Activated T-cell treated with anti-CD3 and anti-CD28 coated beads, Interleukin-2, amount 50 U/mL, for 4 hours (primary cell): ENCODE results near the gene CACNA1C. TPM values are rescaled to one million over a fixed set of nuclear protein-coding genes. Genes with fewer than 3 reads are reported as not detected.
"Not testable (repeated sequence)": the region's sequence is repeated elsewhere in the genome, so short reads cannot be mapped to it uniquely, and the experiment has no call there.

Experiments used
- ATAC-seq, 2 donors: fragments of 200-7000 bp; cut with Tn5 transposase; one replicate each; pipeline ENCODE4 v1.10.0; 2021
- DNase-seq: peaks from one replicate; pipeline ENCODE4 v3.0.0-alpha.2; 2020
- H3K27me3 Mint-ChIP-seq: one replicate; pipeline ENCODE4 v1.8.0; 2021; ENCODE audit warnings: low read depth, mixed read lengths
- H3K36me3 Mint-ChIP-seq: one replicate; pipeline ENCODE4 v1.8.0; 2022; ENCODE audit warnings: mixed read lengths; ENCODE audit not compliant: insufficient read depth
- H3K4me1 Mint-ChIP-seq: one replicate; pipeline ENCODE4 v1.8.0; 2021; ENCODE audit warnings: low read depth, mixed read lengths
- H3K4me3 Mint-ChIP-seq: one replicate; pipeline ENCODE4 v1.8.0; 2021; ENCODE audit warnings: mild to moderate bottlenecking, moderate library complexity, mixed read lengths
- H3K9me3 Mint-ChIP-seq: one replicate; pipeline ENCODE4 v1.8.0; 2021; ENCODE audit warnings: mixed read lengths
- total RNA-seq, 3 donors: library from RNA; stranded (reverse); gene quantifications; one replicate each; pipeline ENCODE4 v1.2.1, GENCODE V29; 2021

CACNA1C gene
- total RNA-seq, 3 donors from 2014 or later, result 0.03 to 0.08 (median 0.03) TPM

DNA sequence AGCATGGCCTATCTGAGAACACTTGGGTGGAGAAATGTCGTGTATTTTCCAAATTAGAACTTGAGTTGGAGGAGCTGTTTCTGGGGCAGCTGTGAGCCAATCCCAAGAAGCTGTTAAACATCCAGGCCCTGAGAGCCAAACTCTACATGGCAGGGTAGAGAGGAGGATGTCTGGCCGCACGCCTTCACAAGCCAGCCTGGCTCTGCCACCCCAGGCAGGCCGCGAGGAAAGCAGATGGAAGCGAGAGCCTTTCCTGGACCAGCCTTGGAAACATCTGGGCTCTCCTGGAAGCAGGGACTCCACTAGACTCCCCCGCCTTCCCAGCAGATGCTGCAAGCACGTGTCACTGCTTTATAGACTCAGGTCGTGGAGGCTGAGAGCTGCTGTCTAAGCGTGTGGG, 429.2 kb downstream of the CACNA1C start:
- ATAC-seq (no peak), DNase-seq (no peak)
- no peaks in the 10 kb centered on the region for H3K36me3 Mint-ChIP-seq
- no peak overlapping the region for H3K4me3 Mint-ChIP-seq
- H3K4me1 Mint-ChIP-seq, result no peaks in the 10 kb centered on the region
- no peaks in the 10 kb centered on the region for H3K9me3 Mint-ChIP-seq
- peaks cover 4% of the 10 kb centered on the region for H3K27me3 Mint-ChIP-seq

DNA sequence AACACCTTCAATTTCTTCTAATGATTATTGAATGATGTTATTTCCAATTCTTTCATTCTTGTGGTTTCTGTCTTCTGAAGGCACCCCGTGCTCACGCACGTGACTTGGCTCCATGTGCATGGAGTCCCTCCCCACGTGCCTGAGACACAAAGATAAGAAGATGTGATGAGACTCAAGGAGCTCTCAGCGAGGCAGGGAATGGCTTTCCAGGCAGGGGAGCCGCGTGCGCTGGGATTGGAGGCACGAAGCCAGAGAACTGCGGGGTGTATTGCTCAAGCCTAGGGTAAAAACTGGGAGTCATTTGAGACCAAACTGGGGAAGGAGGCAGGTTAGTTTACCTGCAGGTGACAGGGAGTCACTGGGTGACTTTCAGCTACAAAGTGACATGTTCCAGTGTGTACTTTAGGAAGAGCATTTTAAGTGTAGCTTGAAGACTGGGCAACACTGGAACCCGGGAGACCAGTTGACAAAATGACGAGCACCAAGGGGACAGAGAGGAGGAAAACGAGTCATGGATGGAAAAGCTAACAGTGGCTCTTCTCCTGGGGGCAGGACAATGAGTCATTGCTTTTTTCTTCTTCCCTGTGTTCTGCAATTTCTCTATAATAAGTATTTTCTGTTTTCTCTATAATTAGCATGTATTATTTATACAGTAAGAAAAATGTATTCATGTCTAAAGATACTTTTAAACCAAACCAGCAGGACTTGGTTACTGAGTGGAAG, 430.3 kb downstream of the CACNA1C start:
- no peaks in the 10 kb centered on the region for H3K4me1 Mint-ChIP-seq
- H3K4me3 Mint-ChIP-seq, result no peak overlapping the region
- H3K9me3 Mint-ChIP-seq, result no peaks in the 10 kb centered on the region
- peaks cover 3% of the 10 kb centered on the region for H3K27me3 Mint-ChIP-seq
- DNase-seq (no peak), ATAC-seq (no peak)
- no peaks in the 10 kb centered on the region for H3K36me3 Mint-ChIP-seq

GRCh38 chr12:2483713-2484112, 430.9 kb downstream of the CACNA1C start:
- DNase-seq (no peak), ATAC-seq (no peak)
- peaks cover 3% of the 10 kb centered on the region for H3K27me3 Mint-ChIP-seq
- no peaks in the 10 kb centered on the region for H3K9me3 Mint-ChIP-seq
- H3K36me3 Mint-ChIP-seq, result no peaks in the 10 kb centered on the region
- no peak overlapping the region for H3K4me3 Mint-ChIP-seq
- H3K4me1 Mint-ChIP-seq, result no peaks in the 10 kb centered on the region

- Mint-ChIP-seq H3K4me3 (no peak overlapping the region), H3K9me3 (no peaks in the 10 kb centered on the region), H3K27me3 (peaks cover 3% of the 10 kb centered on the region), H3K36me3 (no peaks in the 10 kb centered on the region), H3K4me1 (no peaks in the 10 kb centered on the region)
- ATAC-seq (no peak), DNase-seq (no peak)
Observed at GRCh38 chr12:2484141-2484776, 431.5 kb downstream of the CACNA1C start.

DNA sequence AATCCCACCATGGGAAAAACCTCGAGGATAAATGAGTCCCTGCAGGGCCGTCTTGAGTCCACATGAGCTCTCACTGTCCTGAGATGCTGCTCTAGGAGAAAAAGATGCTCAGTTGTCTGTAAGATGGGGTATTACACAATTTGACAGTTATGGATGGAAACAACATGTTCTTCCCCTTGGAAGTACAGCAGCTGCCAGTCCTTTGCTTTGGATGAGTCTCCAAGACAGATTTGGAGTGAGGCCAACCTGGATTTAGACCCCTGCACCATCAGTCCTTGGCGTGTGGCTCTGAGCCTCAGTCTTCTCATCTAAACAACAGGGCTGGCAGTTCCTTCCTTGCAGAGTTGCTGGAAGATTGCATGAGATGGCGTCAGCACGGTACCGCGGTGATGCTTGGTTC, 432.9 kb downstream of the CACNA1C start:
- Mint-ChIP-seq H3K27me3 (no peaks in the 10 kb centered on the region), H3K9me3 (no peaks in the 10 kb centered on the region), H3K36me3 (no peaks in the 10 kb centered on the region), H3K4me1 (no peaks in the 10 kb centered on the region), H3K4me3 (no peak overlapping the region)
- ATAC-seq (no peak), DNase-seq (no peak)

GRCh38 chr12:2486796-2487195, 434.0 kb downstream of the CACNA1C start:
- no peak for DNase-seq
- H3K36me3 Mint-ChIP-seq, result no peaks in the 10 kb centered on the region
- H3K4me1 Mint-ChIP-seq, result no peaks in the 10 kb centered on the region
- H3K27me3 Mint-ChIP-seq, result no peaks in the 10 kb centered on the region
- no peak for ATAC-seq
- no peaks in the 10 kb centered on the region for H3K9me3 Mint-ChIP-seq
- no peak overlapping the region for H3K4me3 Mint-ChIP-seq

DNA sequence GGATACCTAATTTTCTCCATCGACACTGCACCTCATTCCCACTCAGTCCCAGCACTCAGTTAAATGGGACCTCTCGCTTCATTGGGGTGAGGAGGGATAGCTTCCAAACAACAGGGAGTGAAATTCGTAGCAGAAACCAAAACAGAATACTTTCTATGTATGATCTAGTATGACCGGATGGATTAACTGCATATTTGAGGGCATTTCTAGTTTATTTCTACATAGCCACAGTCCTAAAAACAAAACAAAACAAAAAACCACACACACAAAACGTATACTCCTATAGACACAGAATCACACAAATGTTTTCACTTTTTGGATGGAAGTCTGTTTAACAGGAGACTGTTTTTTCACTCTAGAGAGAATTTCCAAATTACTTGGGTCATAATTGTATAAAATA, 434.5 kb downstream of the CACNA1C start:
- Mint-ChIP-seq H3K36me3 (no peaks in the 10 kb centered on the region), H3K27me3 (no peaks in the 10 kb centered on the region), H3K4me3 (no peak overlapping the region), H3K9me3 (no peaks in the 10 kb centered on the region), H3K4me1 (no peaks in the 10 kb centered on the region)
- DNase-seq (no peak), ATAC-seq (no peak)

- DNase-seq (no peak), ATAC-seq (no peak)
- Mint-ChIP-seq H3K27me3 (peaks cover 1% of the 10 kb centered on the region), H3K36me3 (no peaks in the 10 kb centered on the region), H3K4me1 (no peaks in the 10 kb centered on the region), H3K4me3 (no peak overlapping the region), H3K9me3 (no peaks in the 10 kb centered on the region)
Observed at GRCh38 chr12:2488131-2488530, 435.3 kb downstream of the CACNA1C start.

GRCh38 chr12:2488596-2488995, 435.8 kb downstream of the CACNA1C start:
- no peak for DNase-seq
- H3K9me3 Mint-ChIP-seq, result no peaks in the 10 kb centered on the region
- H3K27me3 Mint-ChIP-seq, result peaks cover 2% of the 10 kb centered on the region
- no peak overlapping the region for H3K4me3 Mint-ChIP-seq
- no peaks in the 10 kb centered on the region for H3K4me1 Mint-ChIP-seq
- ATAC-seq, result no peak
- H3K36me3 Mint-ChIP-seq, result no peaks in the 10 kb centered on the region

DNA sequence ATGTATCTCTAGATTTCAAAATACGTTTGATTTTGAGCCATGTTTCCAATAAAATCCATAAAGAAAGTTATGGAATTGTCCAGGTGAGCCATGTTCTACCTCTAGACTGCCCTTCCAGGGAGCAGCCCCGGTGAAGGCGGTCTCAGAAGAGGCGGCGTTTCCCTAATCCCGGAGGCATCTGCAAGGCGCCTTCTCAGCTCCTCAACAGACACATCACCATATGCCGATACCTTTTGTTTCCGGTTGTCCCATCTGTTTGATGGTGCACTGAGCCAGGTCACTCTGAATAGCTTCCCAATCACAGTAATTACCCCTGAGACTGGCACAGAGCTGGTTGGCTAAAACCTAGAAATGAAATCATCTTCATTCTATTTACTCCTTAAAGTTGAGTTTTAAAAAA, 436.5 kb downstream of the CACNA1C start:
- no peaks in the 10 kb centered on the region for H3K4me1 Mint-ChIP-seq
- no peak overlapping the region for H3K4me3 Mint-ChIP-seq
- no peaks in the 10 kb centered on the region for H3K36me3 Mint-ChIP-seq
- ATAC-seq, result no peak
- no peaks in the 10 kb centered on the region for H3K9me3 Mint-ChIP-seq
- H3K27me3 Mint-ChIP-seq, result peaks cover 3% of the 10 kb centered on the region
- no peak for DNase-seq

DNA sequence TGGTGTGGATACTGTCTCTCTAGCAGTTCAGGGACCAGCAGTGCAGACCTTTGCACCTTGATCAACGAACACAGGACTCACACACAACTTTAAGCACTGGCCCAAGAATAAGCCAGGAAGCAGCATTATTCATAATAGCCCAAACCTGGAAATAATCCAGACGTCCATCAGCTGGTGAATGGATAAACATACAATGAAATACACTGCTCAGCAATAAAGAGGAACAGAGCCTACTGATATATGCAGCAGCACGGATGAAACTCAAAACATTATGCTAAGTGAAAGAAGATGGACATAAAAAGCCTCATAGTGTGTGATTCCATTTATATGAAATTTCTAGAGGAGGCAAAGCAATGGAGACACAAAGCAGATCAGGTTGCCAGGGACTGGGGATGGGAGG, 438.0 kb downstream of the CACNA1C start:
- Mint-ChIP-seq H3K9me3 (no peaks in the 10 kb centered on the region), H3K36me3 (no peaks in the 10 kb centered on the region), H3K27me3 (peaks cover 10% of the 10 kb centered on the region), H3K4me1 (no peaks in the 10 kb centered on the region), H3K4me3 (no peak overlapping the region)
- ATAC-seq (no peak), DNase-seq (no peak)

DNA sequence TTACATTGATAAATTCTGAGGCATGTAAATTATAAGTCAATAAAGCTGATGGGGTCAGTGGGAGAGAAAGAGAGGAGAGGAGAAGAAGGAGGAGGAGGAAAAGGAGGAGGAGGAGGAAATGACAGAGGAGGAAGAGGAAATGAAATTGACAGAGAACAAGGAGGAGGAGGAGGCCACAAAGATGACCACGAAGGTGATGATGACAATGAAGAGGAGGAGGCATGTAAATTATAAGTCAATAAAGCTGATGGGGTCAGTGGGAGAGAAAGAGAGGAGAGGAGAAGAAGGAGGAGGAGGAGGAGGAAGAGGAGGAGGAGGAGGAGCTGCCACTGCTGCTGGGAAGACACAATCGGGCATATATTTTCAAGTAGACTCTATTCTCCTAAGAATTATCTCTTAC, 438.6 kb downstream of the CACNA1C start:
- H3K9me3 Mint-ChIP-seq, ATAC-seq, H3K4me1 Mint-ChIP-seq, H3K4me3 Mint-ChIP-seq, H3K36me3 Mint-ChIP-seq, DNase-seq: not testable (repeated sequence)
- H3K27me3 Mint-ChIP-seq, result peaks cover 11% of the 10 kb centered on the region

DNA sequence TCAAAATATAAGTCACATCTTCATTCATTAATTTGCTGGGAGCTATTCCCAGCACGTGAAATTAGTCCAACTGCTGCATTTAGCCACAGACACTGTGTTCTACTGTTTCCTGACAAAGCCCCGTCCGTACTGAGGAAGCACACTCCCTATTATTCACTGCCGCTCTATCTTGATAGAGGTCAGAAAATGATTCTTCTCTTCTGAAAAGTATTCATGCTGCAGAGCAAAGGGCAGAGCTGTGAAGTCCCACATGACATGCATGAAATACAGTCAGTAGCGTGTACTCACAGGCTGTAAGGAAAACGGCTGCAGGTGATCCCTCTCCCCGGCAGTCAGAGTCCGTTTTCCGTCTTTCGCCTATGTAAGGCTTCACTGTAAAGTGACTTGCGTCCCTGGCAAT, 439.4 kb downstream of the CACNA1C start:
- Mint-ChIP-seq H3K36me3 (no peaks in the 10 kb centered on the region), H3K27me3 (peaks cover 11% of the 10 kb centered on the region), H3K9me3 (no peaks in the 10 kb centered on the region), H3K4me1 (no peaks in the 10 kb centered on the region), H3K4me3 (no peak overlapping the region)
- no peak for DNase-seq
- ATAC-seq, result no peak

- no peak for ATAC-seq
- Mint-ChIP-seq H3K36me3 (no peaks in the 10 kb centered on the region), H3K9me3 (no peaks in the 10 kb centered on the region), H3K27me3 (peaks cover 12% of the 10 kb centered on the region), H3K4me3 (no peak overlapping the region), H3K4me1 (no peaks in the 10 kb centered on the region)
- DNase-seq, result no peak
Observed at GRCh38 chr12:2493086-2493485, 440.3 kb downstream of the CACNA1C start.

GRCh38 chr12:2494486-2495192, 441.9 kb downstream of the CACNA1C start:
- ATAC-seq, result no peak
- Mint-ChIP-seq H3K4me3 (no peak overlapping the region), H3K27me3 (peaks cover 15% of the 10 kb centered on the region), H3K9me3 (no peaks in the 10 kb centered on the region), H3K36me3 (no peaks in the 10 kb centered on the region), H3K4me1 (no peaks in the 10 kb centered on the region)
- no peak for DNase-seq
